IMR-90 (cell line): ENCODE measurements around the gene COL25A1.

Source experiments
- CTCF ChIP-seq: conservative IDR thresholded peaks from 2 replicates; pipeline ENCODE4 v1.5.1; 2012; ENCODE audit warnings: mild to moderate bottlenecking, low read depth, low read length, improper control_type of control experiment
- MAZ ChIP-seq: IDR thresholded peaks from 2 replicates; pipeline ENCODE4 v1.6.1; 2012; ENCODE audit warnings: low read depth, mild to moderate bottlenecking, low read length, improper control_type of control experiment, moderate library complexity, borderline replicate concordance
- POLR2A ChIP-seq: IDR thresholded peaks from 2 replicates; pipeline ENCODE4 v1.6.1; 2012; ENCODE audit warnings: mild to moderate bottlenecking, low read depth, low read length
- SMC3 ChIP-seq: fragments of 150-350 bp; IDR thresholded peaks from 2 replicates; pipeline ENCODE4 v1.6.1; 2016; ENCODE audit warnings: low read depth, mild to moderate bottlenecking, antibody characterized with exemption, low read length, moderate library complexity
- USF2 ChIP-seq: fragments of 150-350 bp; IDR thresholded peaks from 2 replicates; pipeline ENCODE4 v1.6.1; 2017; ENCODE audit warnings: mild to moderate bottlenecking, antibody characterized with exemption, low read length, low read depth

GRCh38 chr4:108861334-108861733, 441.1 kb downstream of the COL25A1 start:
- no peak for TF ChIP-seq USF2
- no peak for TF ChIP-seq CTCF
- TF ChIP-seq MAZ, result no peak
- no peak for TF ChIP-seq SMC3
- no peak for TF ChIP-seq POLR2A
